HepG2 (cell line): Measurements from ENCODE around the gene NLGN4X. TPM values are rescaled to one million over a fixed set of nuclear protein-coding genes. Genes with fewer than 3 reads are reported as not detected.

Source experiments
- ATAC-seq: fragments of 200-7000 bp; cut with Tn5 transposase; 3 replicates; pipeline ENCODE4 v1.9.1; 2020; ENCODE audit warnings: mild to moderate bottlenecking, moderate library complexity
- BruUV-seq: library from RNA; stranded (reverse); fragments of 400-500 nt; replicated peaks from 2 replicates; lab custom pipeline; 2021; lab: Mats Ljungman, UMichigan
- CTCF ChIA-PET: fragments of 300-600 bp; formaldehyde crosslinking; extraction: SDS; loops from one replicate; lab custom pipeline; 2021; ENCODE audit warnings: low total read pairs, inconsistent platforms, low intra/inter-chr PET ratio; lab: Yijun Ruan, JAX
- POLR2A ChIA-PET: fragments of 350-600 bp; sonication (Branson Sonifier 250); formaldehyde crosslinking; loops from one replicate; lab custom pipeline; 2020; ENCODE audit warnings: antibody characterized with exemption, inconsistent platforms; lab: Yijun Ruan, JAX
- DNase-seq: peaks from one replicate; pipeline ENCODE4 v3.0.0-alpha.2; 2015; ENCODE audit warnings: low spot score
- FAIRE-seq: peaks from 3 replicates; lab custom pipeline; 2011; peaks lifted over from hg19 to GRCh38; lab: Jason Lieb, UNC
- H2AFZ ChIP-seq: one replicate; pipeline ENCODE4 v1.6.1; 2011; ENCODE audit warnings: low read length, inconsistent platforms
- H3K27ac ChIP-seq: fragments of 300-600 bp; 3 replicates; pipeline ENCODE4 v1.8.0; 2011; ENCODE audit warnings: mixed run types, mild to moderate bottlenecking, mixed read lengths, low read length, inconsistent platforms; ENCODE audit not compliant: insufficient read depth; ENCODE audit errors: extremely low read length
- H3K27me3 ChIP-seq, 2 experiments: fragments of 200-600 bp in 1 of 2; 2 replicates in 1 of 2; 3 replicates in 1 of 2; pipeline versions ENCODE4 v1.6.0 to v1.8.0; 2011; ENCODE audit warnings: low read length in 2 of 2, mild to moderate bottlenecking in 2 of 2, moderate library complexity in 2 of 2, inconsistent platforms in 1 of 2; ENCODE audit not compliant: insufficient read depth in 2 of 2, control insufficient read depth in 1 of 2
- H3K36me3 ChIP-seq, 2 experiments: fragments of 200-600 bp in 1 of 2; replicated peaks in 1 of 2; 2 replicates in 1 of 2; 3 replicates in 1 of 2; pipeline versions ENCODE4 v1.5.1 to v1.8.0; 2011; ENCODE audit warnings: low read length in 2 of 2, inconsistent platforms in 1 of 2; ENCODE audit not compliant: insufficient read depth in 2 of 2, control insufficient read depth in 1 of 2
- H3K4me1 ChIP-seq: 2 replicates; pipeline ENCODE4 v1.5.1; 2012; ENCODE audit warnings: low read length, inconsistent platforms; ENCODE audit not compliant: insufficient read depth
- H3K4me2 ChIP-seq: 2 replicates; pipeline ENCODE4 v1.6.0; 2011; ENCODE audit warnings: low read depth, low read length, inconsistent platforms
- H3K4me3 ChIP-seq, 3 experiments: fragments of 200-600 bp in 1 of 3; sonication (generic), shearing (Covaris generic) in 1 of 3; replicated peaks in 1 of 3; 2 replicates each; pipeline ENCODE4 v1.5.1; 2011 to 2016; ENCODE audit warnings: low read length in 3 of 3, inconsistent platforms in 2 of 3, low read depth in 2 of 3, mild to moderate bottlenecking in 2 of 3, control low read depth in 1 of 3, mixed read lengths in 1 of 3; ENCODE audit not compliant: insufficient read depth in 1 of 3
- H3K79me2 ChIP-seq: one replicate; pipeline ENCODE4 v1.6.1; 2011; ENCODE audit warnings: low read length, inconsistent platforms; ENCODE audit not compliant: insufficient read depth
- H3K9ac ChIP-seq: 2 replicates; pipeline ENCODE4 v1.6.0; 2011; ENCODE audit warnings: mild to moderate bottlenecking, low read depth, low read length, inconsistent platforms; ENCODE audit not compliant: insufficient read depth
- H3K9me3 ChIP-seq: 2 replicates; pipeline ENCODE4 v1.5.1; 2012; ENCODE audit warnings: mild to moderate bottlenecking, low read length
- H4K20me1 ChIP-seq: 2 replicates; pipeline ENCODE4 v1.6.0; 2011; ENCODE audit warnings: inconsistent platforms, mild to moderate bottlenecking, low read length, moderate library complexity; ENCODE audit not compliant: insufficient read depth
- CBX2 ChIP-seq, 2 experiments: fragments of 200-600 bp in 1 of 2; sonication (generic); formaldehyde crosslinking in 1 of 2; IDR thresholded peaks; 2 replicates each; pipeline versions ENCODE4 v1.7.0 to v1.8.1; 2018 to 2022; ENCODE audit warnings: low read depth in 2 of 2, low read length in 1 of 2, mild to moderate bottlenecking in 1 of 2, missing genetic modification reagents in 1 of 2
- ELK4 ChIP-seq: sonication (generic); formaldehyde crosslinking; IDR thresholded peaks from 2 replicates; pipeline ENCODE4 v1.9.0; 2021; ENCODE audit warnings: missing genetic modification reagents, borderline replicate concordance
- ESRRA ChIP-seq: sonication (generic); formaldehyde crosslinking; IDR thresholded peaks from 2 replicates; pipeline ENCODE4 v1.5.1; 2020; ENCODE audit warnings: mild to moderate bottlenecking, low read depth, missing genetic modification reagents
- GLMP ChIP-seq: sonication (generic); formaldehyde crosslinking; IDR thresholded peaks from 2 replicates; pipeline ENCODE4 v1.9.0; 2021; ENCODE audit warnings: missing genetic modification reagents, mild to moderate bottlenecking, borderline replicate concordance
- JUNB ChIP-seq: sonication (generic); formaldehyde crosslinking; IDR thresholded peaks from 2 replicates; pipeline ENCODE4 v1.8.0; 2022; ENCODE audit warnings: missing genetic modification reagents, mild to moderate bottlenecking, borderline replicate concordance
- LCORL ChIP-seq, 2 experiments: fragments of 450-650 bp in 1 of 2; sonication (generic) in 1 of 2; formaldehyde crosslinking in 1 of 2; IDR thresholded peaks; 2 replicates each; pipeline versions ENCODE4 v1.5.0 to v1.6.1; 2017 to 2020; ENCODE audit warnings: antibody characterized with exemption in 1 of 2, missing genetic modification reagents in 1 of 2
- MATR3 ChIP-seq: sonication (generic); formaldehyde crosslinking; IDR thresholded peaks from 2 replicates; pipeline ENCODE4 v1.4.0; 2020; ENCODE audit warnings: missing genetic modification reagents
- PCBP1 ChIP-seq: fragments of 200-400 bp; formaldehyde crosslinking; IDR thresholded peaks from 2 replicates; pipeline ENCODE4 v1.6.1; 2017; ENCODE audit warnings: mild to moderate bottlenecking, low read depth, low read length, borderline replicate concordance
- POLR2AphosphoS2 ChIP-seq: IDR thresholded peaks from 2 replicates; pipeline ENCODE4 v1.6.1; 2011; ENCODE audit warnings: low read depth, low read length, improper control_type of control experiment
- TSC22D2 ChIP-seq: sonication (generic); formaldehyde crosslinking; IDR thresholded peaks from 2 replicates; pipeline ENCODE4 v1.5.1; 2020; ENCODE audit warnings: missing genetic modification reagents, mild to moderate bottlenecking, borderline replicate concordance
- ZSCAN20 ChIP-seq: sonication (generic); formaldehyde crosslinking; IDR thresholded peaks from 2 replicates; pipeline ENCODE4 v1.4.0; 2020; ENCODE audit warnings: missing genetic modification reagents, mild to moderate bottlenecking, borderline replicate concordance
- WGBS: methylation state at CpG from one replicate; pipeline ENCODE4 v1.1.6; 2017; ENCODE audit warnings: low lambda C conversion rate; 5-methylcytosine and 5-hydroxymethylcytosine counted together
- in situ Hi-C: cut with HindIII; loops from 2 replicates; pipeline ENCODE4 v1.10.0; 2017; ENCODE audit warnings: low pct_unique_long_range_greater_than_20kb; ENCODE audit not compliant: extremely low pct_ligation_motif_present
- intact Hi-C: fragments of 100-400 bp; cut with micrococcal nuclease; formaldehyde crosslinking; loops from one replicate; pipeline ENCODE4 v1.10.0; 2022; ENCODE audit not compliant: unreplicated experiment
- polyA plus RNA-seq, 8 experiments: library from polyadenylated mRNA; depleted of rRNA in 3 of 8; stranded (reverse) in 7 of 8; unstranded in 1 of 8; fragments of >200 nt; fragmentation: Illumina TruSeq in 4 of 8; extraction: Trizol in 4 of 8; gene quantifications; 2 replicates each; pipeline versions ENCODE4 v1.2.1 to v1.2.3, GENCODE V29; 2011 to 2016; ENCODE audit warnings: low read depth in 4 of 8, missing spikeins in 1 of 8, mixed read lengths in 1 of 8; ENCODE audit not compliant: insufficient read depth in 1 of 8
- total RNA-seq, 5 experiments: library from RNA; depleted of rRNA; stranded (reverse); fragments of >200 nt; fragmentation: Illumina TruSeq; extraction: Trizol; gene quantifications; 2 replicates each; pipeline ENCODE4 v1.2.3, GENCODE V29; 2016; ENCODE audit warnings: low read depth in 1 of 5
- TF ChIP-seq, protein P1 (sequence below): sonication (generic); formaldehyde crosslinking; IDR thresholded peaks from 2 replicates; pipeline ENCODE4 v1.5.1; 2020; ENCODE audit warnings: mild to moderate bottlenecking, missing genetic modification reagents, moderate library complexity

NLGN4X gene
- total and polyA plus RNA-seq, 2 of the 13 experiments (the other 11 are each of a cell fraction or from before 2014, with no cell fraction given) = not detected

DNA sequence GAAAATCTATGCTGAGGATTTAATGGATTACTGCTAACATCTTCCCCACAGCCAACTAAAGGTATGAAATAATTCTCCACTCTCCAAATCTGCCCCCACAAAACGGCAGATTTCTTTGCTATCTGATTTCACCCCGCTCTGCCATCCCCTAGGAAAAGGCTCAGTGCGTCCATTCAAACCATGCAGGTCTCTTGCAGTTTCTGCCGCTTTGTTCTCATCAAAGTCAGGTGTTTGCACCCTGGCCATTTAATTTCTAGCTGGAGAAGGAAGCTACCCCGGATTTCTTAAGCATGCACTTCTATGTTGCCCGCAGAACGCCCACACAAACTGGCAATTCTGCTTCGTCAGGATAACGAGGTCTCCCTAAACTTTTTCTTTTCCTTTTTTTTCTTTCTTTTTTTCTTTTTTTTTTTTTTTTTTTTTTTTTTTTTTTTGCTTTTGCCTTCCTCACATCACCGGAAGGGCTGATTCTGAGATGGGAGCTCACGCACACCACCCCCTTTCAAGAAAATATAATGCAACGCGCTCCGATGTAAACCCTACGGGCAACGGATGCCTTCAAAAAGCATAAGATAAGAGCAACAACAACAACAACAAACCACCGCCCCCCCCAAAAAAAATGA, 3.3 kb downstream of the NLGN4X start:
- DNase-seq = no peak
- TF ChIP-seq POLR2AphosphoS2 (no peak), JUNB (CRISPR knock-in tag) (no peak), MATR3 (no peak), LCORL (IDR thresholded peaks at IDR 0.05) (no peak), LCORL (CRISPR knock-in tag; IDR thresholded peaks at IDR 0.05) (no peak), PCBP1 (no peak), GLMP (CRISPR knock-in tag) (no peak), ZSCAN20 (CRISPR knock-in tag) (no peak), ELK4 (CRISPR knock-in tag) (no peak), ESRRA (CRISPR knock-in tag) (no peak), CBX2 (IDR thresholded peaks at IDR 0.05; ENCODE audit: low read depth, low read length) (no peak), CBX2 (CRISPR knock-in tag; IDR thresholded peaks at IDR 0.05; ENCODE audit: low read depth) (no peak), TSC22D2 (CRISPR knock-in tag) (no peak)
- TF ChIP-seq, protein P1, sequence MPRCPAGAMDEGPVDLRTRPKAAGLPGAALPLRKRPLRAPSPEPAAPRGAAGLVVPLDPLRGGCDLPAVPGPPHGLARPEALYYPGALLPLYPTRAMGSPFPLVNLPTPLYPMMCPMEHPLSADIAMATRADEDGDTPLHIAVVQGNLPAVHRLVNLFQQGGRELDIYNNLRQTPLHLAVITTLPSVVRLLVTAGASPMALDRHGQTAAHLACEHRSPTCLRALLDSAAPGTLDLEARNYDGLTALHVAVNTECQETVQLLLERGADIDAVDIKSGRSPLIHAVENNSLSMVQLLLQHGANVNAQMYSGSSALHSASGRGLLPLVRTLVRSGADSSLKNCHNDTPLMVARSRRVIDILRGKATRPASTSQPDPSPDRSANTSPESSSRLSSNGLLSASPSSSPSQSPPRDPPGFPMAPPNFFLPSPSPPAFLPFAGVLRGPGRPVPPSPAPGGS (CRISPR knock-in tag) = no peak
- TF ChIP-seq, all 625 proteins: peak for 0
- ChIA-PET CTCF (no interaction called here), POLR2A (no interaction called here)
- H3K36me3 ChIP-seq = no peaks in the 10 kb centered on the region
- intact Hi-C loops = no loop called here
- in situ Hi-C loops = no loop called here
- no peak overlapping the region for H3K9ac ChIP-seq
- H3K27me3 ChIP-seq = no peaks in the 10 kb centered on the region
- H4K20me1 ChIP-seq = no peaks in the 10 kb centered on the region
- H3K79me2 ChIP-seq = no peaks in the 10 kb centered on the region
- no peak overlapping the region for H3K4me2 ChIP-seq
- BruUV-seq = no TSS peak
- H3K9me3 ChIP-seq = no peaks in the 10 kb centered on the region
- H2AFZ ChIP-seq = no peak overlapping the region
- 51% methylated on average over 17 of the region's 17 CpGs for WGBS
- no peak overlapping the region for H3K27ac ChIP-seq
- FAIRE-seq (no peak), ATAC-seq (no peak)
- H3K4me3 ChIP-seq = no peak overlapping the region
- no peaks in the 10 kb centered on the region for H3K4me1 ChIP-seq
